CD4-positive, CD25-positive, alpha-beta regulatory T cell (primary cell): ENCODE results near the gene ACTL7B. TPM values are rescaled to one million over a fixed set of nuclear protein-coding genes. Genes with fewer than 3 reads are reported as not detected.
"Not testable (repeated sequence)": the region's sequence is repeated elsewhere in the genome, so short reads cannot be mapped to it uniquely, and the experiment has no call there.

Experiments used
- ATAC-seq, 2 donors: fragments of 150-1000 bp; cut with Tn5 transposase; one replicate each; pipeline ENCODE4 v1.10.0; 2021; ENCODE audit warnings: low read depth in 2 of 2, moderate number of reproducible peaks in 2 of 2, moderate library complexity in 1 of 2
- DNase-seq, 3 donors: peaks; one replicate each; pipeline versions ENCODE4 v3.0.0 to v3.0.0-alpha.2; 2012 to 2022; ENCODE audit warnings: mixed read lengths in 1 of 3
- H3K27ac ChIP-seq: one replicate; pipeline ENCODE4 v1.7.0; 2013; ENCODE audit warnings: mild to moderate bottlenecking, low read length; ENCODE audit not compliant: insufficient read depth, poor library complexity, severe bottlenecking
- H3K27me3 ChIP-seq: one replicate; pipeline ENCODE4 v1.7.0; 2013; ENCODE audit warnings: low read length; ENCODE audit not compliant: control insufficient read depth, insufficient read depth
- H3K36me3 ChIP-seq: one replicate; pipeline ENCODE4 v1.7.0; 2013; ENCODE audit warnings: mild to moderate bottlenecking, low read length, moderate library complexity; ENCODE audit not compliant: control insufficient read depth, insufficient read depth
- H3K4me1 ChIP-seq: 2 replicates; pipeline ENCODE4 v1.7.0; 2013; ENCODE audit warnings: mild to moderate bottlenecking, low read length; ENCODE audit not compliant: insufficient read depth, control insufficient read depth, poor library complexity, severe bottlenecking
- H3K4me3 ChIP-seq: one replicate; pipeline ENCODE4 v1.7.0; 2013; ENCODE audit warnings: low read depth, mild to moderate bottlenecking, low read length, moderate library complexity
- H3K9me3 ChIP-seq, 2 experiments: 1 replicate in 1 of 2; 2 replicates in 1 of 2; pipeline ENCODE4 v1.7.0; 2013; ENCODE audit warnings: low read length in 2 of 2, mild to moderate bottlenecking in 1 of 2, moderate library complexity in 1 of 2; ENCODE audit not compliant: control insufficient read depth in 2 of 2
- H3K27ac Mint-ChIP-seq, 3 donors: one replicate each; pipeline ENCODE4 v1.8.0; 2020 to 2022; ENCODE audit warnings: mild to moderate bottlenecking in 3 of 3, mixed read lengths in 3 of 3, moderate library complexity in 2 of 3
- H3K27me3 Mint-ChIP-seq: one replicate; pipeline ENCODE4 v1.8.0; 2022; ENCODE audit warnings: mild to moderate bottlenecking, mixed read lengths
- H3K36me3 Mint-ChIP-seq: one replicate; pipeline ENCODE4 v1.8.0; 2020; ENCODE audit warnings: mixed read lengths
- H3K4me1 Mint-ChIP-seq, 4 donors: one replicate each; pipeline ENCODE4 v1.8.0; 2020 to 2022; ENCODE audit warnings: mixed read lengths in 4 of 4, mild to moderate bottlenecking in 1 of 4
- H3K4me3 Mint-ChIP-seq, 4 donors: one replicate each; pipeline ENCODE4 v1.8.0; 2020 to 2022; ENCODE audit warnings: mild to moderate bottlenecking in 4 of 4, mixed read lengths in 4 of 4, moderate library complexity in 3 of 4
- H3K9me3 Mint-ChIP-seq, 7 donors: one replicate each; pipeline ENCODE4 v1.8.0; 2020 to 2022; ENCODE audit warnings: mixed read lengths in 7 of 7, mild to moderate bottlenecking in 3 of 7, moderate library complexity in 2 of 7
- polyA plus RNA-seq, 4 donors: library from polyadenylated mRNA; unstranded; fragments of 300-500 nt; fragmentation: Illumina TruSeq; gene quantifications; one replicate each; pipeline ENCODE4 v1.2.3, GENCODE V29; 2021
- total RNA-seq: library from RNA; stranded (reverse); gene quantifications from one replicate; pipeline ENCODE4 v1.2.3, GENCODE V29; 2022

ACTL7B gene
- total RNA-seq (0.27 TPM), polyA plus RNA-seq (not detected)

GRCh38 chr9:108855888-108856287, at the start of gene ACTL7B:
Gene ACTL7B, minus strand, starts transcription at chr9:108855986. Its CDS starts 56 bp downstream, at chr9:108855930.
- Mint-ChIP-seq H3K27ac (no peak within 1 kb of the TSS), H3K36me3 (peaks cover 6% of the 10 kb centered on the region), H3K27me3 (no peaks in the 10 kb centered on the region), H3K4me3 (no peak within 1 kb of the TSS), H3K9me3 (peaks cover 0 to 2% (median 0%) of the 10 kb centered on the region in 7 donors), H3K4me1 (no peaks in the 10 kb centered on the region)
- H3K36me3 ChIP-seq = no peaks in the 10 kb centered on the region
- no peak for DNase-seq
- H3K9me3 ChIP-seq = no peaks in the 10 kb centered on the region
- no peak for ATAC-seq
- H3K4me3 ChIP-seq = no peak within 1 kb of the TSS
- no peaks in the 10 kb centered on the region for H3K4me1 ChIP-seq
- no peaks in the 10 kb centered on the region for H3K27me3 ChIP-seq
- H3K27ac ChIP-seq = no peak within 1 kb of the TSS

- Histone ChIP-seq H3K36me3 (peaks cover 91% of the 10 kb centered on the region), H3K4me1 (no peaks in the 10 kb centered on the region), H3K4me3 (no peak overlapping the region), H3K27me3 (no peaks in the 10 kb centered on the region), H3K9me3 (no peaks in the 10 kb centered on the region), H3K27ac (no peak overlapping the region)
- Mint-ChIP-seq H3K4me3 (no peak overlapping the region), H3K4me1 (peaks cover 0 to 1% (median 0%) of the 10 kb centered on the region in 4 donors), H3K9me3 (no peaks in the 10 kb centered on the region), H3K27ac (peak overlapping the region in 1 of 3 donors; percentile 61), H3K36me3 (peaks cover 67% of the 10 kb centered on the region), H3K27me3 (no peaks in the 10 kb centered on the region)
- ATAC-seq (no peak), DNase-seq (no peak)
These were observed 49.7 kb upstream of the ACTL7B start for GRCh38 chr9:108905494-108905893.

- H3K9me3 Mint-ChIP-seq = no peaks in the 10 kb centered on the region
- Histone ChIP-seq H3K4me3 (no peak overlapping the region), H3K36me3 (peaks cover 92% of the 10 kb centered on the region), H3K4me1 (no peaks in the 10 kb centered on the region), H3K9me3 (no peaks in the 10 kb centered on the region), H3K27ac (no peak overlapping the region), H3K27me3 (no peaks in the 10 kb centered on the region)
- ATAC-seq = no peak
- H3K27me3 Mint-ChIP-seq = no peaks in the 10 kb centered on the region
- H3K27ac Mint-ChIP-seq = no peak overlapping the region
- H3K4me3 Mint-ChIP-seq = no peak overlapping the region
- H3K4me1 Mint-ChIP-seq = no peaks in the 10 kb centered on the region
- no peak for DNase-seq
- peaks cover 64% of the 10 kb centered on the region for H3K36me3 Mint-ChIP-seq
These were observed 48.4 kb upstream of the ACTL7B start for GRCh38 chr9:108904161-108904560.

GRCh38 chr9:108903420-108904103, 47.8 kb upstream of the ACTL7B start:
- no peak for DNase-seq
- Mint-ChIP-seq H3K36me3 (peaks cover 62% of the 10 kb centered on the region), H3K27ac (no peak overlapping the region), H3K4me1 (no peaks in the 10 kb centered on the region), H3K4me3 (no peak overlapping the region), H3K27me3 (no peaks in the 10 kb centered on the region), H3K9me3 (no peaks in the 10 kb centered on the region)
- Histone ChIP-seq H3K27ac (no peak overlapping the region), H3K27me3 (no peaks in the 10 kb centered on the region), H3K36me3 (peaks cover 93% of the 10 kb centered on the region), H3K4me3 (no peak overlapping the region), H3K4me1 (no peaks in the 10 kb centered on the region), H3K9me3 (no peaks in the 10 kb centered on the region)
- ATAC-seq = no peak

DNA sequence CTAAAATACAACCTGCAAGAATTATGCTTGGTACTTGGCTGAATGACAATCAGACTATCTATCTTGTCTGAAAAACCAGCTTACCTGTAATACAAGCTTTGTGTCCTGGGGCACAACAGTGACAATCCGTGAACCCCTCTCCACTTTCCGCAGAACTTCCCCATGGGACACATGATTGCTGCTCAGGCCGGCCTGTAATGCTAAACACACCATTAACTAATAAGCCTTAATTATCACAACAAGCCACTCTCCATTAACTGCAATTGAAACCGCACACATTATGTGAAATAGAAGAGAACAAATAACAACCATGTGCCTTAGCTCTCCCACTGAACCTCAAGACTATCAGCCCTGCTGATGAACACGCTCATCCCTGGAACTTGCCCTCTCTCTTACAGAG, 44.4 kb upstream of the ACTL7B start:
- no peaks in the 10 kb centered on the region for H3K9me3 Mint-ChIP-seq
- no peak overlapping the region for H3K4me3 Mint-ChIP-seq
- no peaks in the 10 kb centered on the region for H3K9me3 ChIP-seq
- ATAC-seq = no peak
- no peak overlapping the region for H3K4me3 ChIP-seq
- no peaks in the 10 kb centered on the region for H3K4me1 Mint-ChIP-seq
- no peaks in the 10 kb centered on the region for H3K27me3 Mint-ChIP-seq
- H3K27ac Mint-ChIP-seq = peak overlapping the region in 2 of 3 donors; percentile 26 to 46
- DNase-seq = no peak
- H3K4me1 ChIP-seq = no peaks in the 10 kb centered on the region
- H3K27ac ChIP-seq = no peak overlapping the region
- H3K36me3 Mint-ChIP-seq = peaks cover 70% of the 10 kb centered on the region
- H3K36me3 ChIP-seq = peaks cover 87% of the 10 kb centered on the region
- H3K27me3 ChIP-seq = no peaks in the 10 kb centered on the region

GRCh38 chr9:108899023-108899695, 43.4 kb upstream of the ACTL7B start:
- H3K4me1 ChIP-seq, DNase-seq, H3K27me3 Mint-ChIP-seq, H3K9me3 Mint-ChIP-seq, ATAC-seq, H3K9me3 ChIP-seq, H3K4me1 Mint-ChIP-seq, H3K27ac ChIP-seq, H3K4me3 Mint-ChIP-seq, H3K4me3 ChIP-seq, H3K27me3 ChIP-seq: not testable (repeated sequence)
- peaks cover 87% of the 10 kb centered on the region for H3K36me3 ChIP-seq
- Mint-ChIP-seq H3K27ac (peak overlapping the region in 1 of 3 donors; percentile 77), H3K36me3 (peaks cover 68% of the 10 kb centered on the region)

- Mint-ChIP-seq H3K4me1 (no peaks in the 10 kb centered on the region), H3K4me3 (no peak overlapping the region), H3K36me3 (peaks cover 65% of the 10 kb centered on the region), H3K27me3 (no peaks in the 10 kb centered on the region), H3K9me3 (no peaks in the 10 kb centered on the region), H3K27ac (peak overlapping the region in 1 of 3 donors; percentile 53)
- Histone ChIP-seq H3K27ac (no peak overlapping the region), H3K27me3 (no peaks in the 10 kb centered on the region), H3K4me1 (no peaks in the 10 kb centered on the region), H3K4me3 (no peak overlapping the region), H3K36me3 (peaks cover 88% of the 10 kb centered on the region), H3K9me3 (no peaks in the 10 kb centered on the region)
- ATAC-seq = no peak
- DNase-seq = no peak
These were observed 41.7 kb upstream of the ACTL7B start for GRCh38 chr9:108897324-108898096.
